ENCODE data around the gene TRDN. TPM values are rescaled to one million over a fixed set of nuclear protein-coding genes. Genes with fewer than 3 reads are reported as not detected.

Gene TRDN
- total RNA-seq, 1 donor from 2014 or later, result not detected

- H3K27ac ChIP-seq, result no peak overlapping the region
- no peaks in the 10 kb centered on the region for H3K36me3 ChIP-seq
- no peak for DNase-seq (ENCODE audit: low spot score in 2 of 2)
- H3K4me3 ChIP-seq, result no peak overlapping the region
- H3K4me1 ChIP-seq, result no peaks in the 10 kb centered on the region
- TF ChIP-seq CTCF (IDR thresholded peaks at IDR 0.05), result no peak
- intact Hi-C loops (cut with DNase I), result no loop called here
- H3K27me3 ChIP-seq, result no peaks in the 10 kb centered on the region
- no peaks in the 10 kb centered on the region for H3K9me3 ChIP-seq
Observed at GRCh38 chr6:123570813-123571684, 65.7 kb downstream of the TRDN start.

- H3K4me3 ChIP-seq, result no peak overlapping the region
- no peak overlapping the region for H3K27ac ChIP-seq
- TF ChIP-seq CTCF (IDR thresholded peaks at IDR 0.05), result no peak
- H3K27me3 ChIP-seq, result no peaks in the 10 kb centered on the region
- intact Hi-C loops (cut with DNase I), result no loop called here
- no peaks in the 10 kb centered on the region for H3K36me3 ChIP-seq
- no peak for DNase-seq (ENCODE audit: low spot score in 2 of 2)
- H3K4me1 ChIP-seq, result no peaks in the 10 kb centered on the region
- no peaks in the 10 kb centered on the region for H3K9me3 ChIP-seq
Observed at GRCh38 chr6:123569575-123569974, 67.2 kb downstream of the TRDN start.

- H3K4me1 ChIP-seq, result no peaks in the 10 kb centered on the region
- H3K36me3 ChIP-seq, result no peaks in the 10 kb centered on the region
- DNase-seq (ENCODE audit: low spot score in 2 of 2), result no peak
- intact Hi-C loops (cut with DNase I), result no loop called here
- no peak overlapping the region for H3K27ac ChIP-seq
- no peak overlapping the region for H3K4me3 ChIP-seq
- no peak for TF ChIP-seq CTCF (IDR thresholded peaks at IDR 0.05)
- H3K9me3 ChIP-seq, result no peaks in the 10 kb centered on the region
- no peaks in the 10 kb centered on the region for H3K27me3 ChIP-seq
Observed at GRCh38 chr6:123565529-123565928, 71.2 kb downstream of the TRDN start.

GRCh38 chr6:123564361-123564760 is 72.4 kb downstream of the TRDN start:
- Histone ChIP-seq H3K9me3 (no peaks in the 10 kb centered on the region), H3K27me3 (no peaks in the 10 kb centered on the region), H3K4me3 (no peak overlapping the region), H3K27ac (no peak overlapping the region), H3K4me1 (no peaks in the 10 kb centered on the region), H3K36me3 (no peaks in the 10 kb centered on the region)
- intact Hi-C loops (cut with DNase I), result no loop called here
- TF ChIP-seq CTCF (IDR thresholded peaks at IDR 0.05), result no peak
- DNase-seq (ENCODE audit: low spot score in 2 of 2), result no peak

GRCh38 chr6:123562677-123563076 is 74.1 kb downstream of the TRDN start:
- no peak for DNase-seq (ENCODE audit: low spot score in 2 of 2)
- no peak overlapping the region for H3K4me3 ChIP-seq
- no peaks in the 10 kb centered on the region for H3K36me3 ChIP-seq
- H3K27ac ChIP-seq, result no peak overlapping the region
- H3K9me3 ChIP-seq, result no peaks in the 10 kb centered on the region
- intact Hi-C loops (cut with DNase I), result no loop called here
- no peak for TF ChIP-seq CTCF (IDR thresholded peaks at IDR 0.05)
- no peaks in the 10 kb centered on the region for H3K27me3 ChIP-seq
- H3K4me1 ChIP-seq, result no peaks in the 10 kb centered on the region

All from ascending aorta (tissue), 2 donors.